H7 (cell line): Measurements from ENCODE around the gene SYT11. TPM values are rescaled to one million over a fixed set of nuclear protein-coding genes. Genes with fewer than 3 reads are reported as not detected.
"Not testable (repeated sequence)": the region's sequence is repeated elsewhere in the genome, so short reads cannot be mapped to it uniquely, and the experiment has no call there.

Experiments used
- DNase-seq: peaks from one replicate; pipeline ENCODE4 v3.0.0; 2012
- H3K27me3 ChIP-seq: 2 replicates; pipeline ENCODE4 v1.6.0; 2011; ENCODE audit warnings: mild to moderate bottlenecking, low read length; ENCODE audit not compliant: control insufficient read depth, insufficient read depth
- H3K36me3 ChIP-seq: replicated peaks from 2 replicates; pipeline ENCODE4 v1.5.1; 2011; ENCODE audit warnings: low read length; ENCODE audit not compliant: control insufficient read depth, insufficient read depth
- H3K4me3 ChIP-seq: 2 replicates; pipeline ENCODE4 v1.5.1; 2011; ENCODE audit warnings: low read depth, mild to moderate bottlenecking, control low read depth, low read length, moderate library complexity; ENCODE audit not compliant: insufficient read depth
- total RNA-seq: library from RNA; depleted of rRNA; stranded (reverse); fragments of >200 nt; shearing (Covaris generic); gene quantifications from 2 replicates; pipeline ENCODE4 v1.2.3, GENCODE V29; 2014; rRNA removed

SYT11 gene, protein sequence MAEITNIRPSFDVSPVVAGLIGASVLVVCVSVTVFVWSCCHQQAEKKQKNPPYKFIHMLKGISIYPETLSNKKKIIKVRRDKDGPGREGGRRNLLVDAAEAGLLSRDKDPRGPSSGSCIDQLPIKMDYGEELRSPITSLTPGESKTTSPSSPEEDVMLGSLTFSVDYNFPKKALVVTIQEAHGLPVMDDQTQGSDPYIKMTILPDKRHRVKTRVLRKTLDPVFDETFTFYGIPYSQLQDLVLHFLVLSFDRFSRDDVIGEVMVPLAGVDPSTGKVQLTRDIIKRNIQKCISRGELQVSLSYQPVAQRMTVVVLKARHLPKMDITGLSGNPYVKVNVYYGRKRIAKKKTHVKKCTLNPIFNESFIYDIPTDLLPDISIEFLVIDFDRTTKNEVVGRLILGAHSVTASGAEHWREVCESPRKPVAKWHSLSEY
- total RNA-seq: 9.6 and 11.0 TPM in 2 replicates

DNA sequence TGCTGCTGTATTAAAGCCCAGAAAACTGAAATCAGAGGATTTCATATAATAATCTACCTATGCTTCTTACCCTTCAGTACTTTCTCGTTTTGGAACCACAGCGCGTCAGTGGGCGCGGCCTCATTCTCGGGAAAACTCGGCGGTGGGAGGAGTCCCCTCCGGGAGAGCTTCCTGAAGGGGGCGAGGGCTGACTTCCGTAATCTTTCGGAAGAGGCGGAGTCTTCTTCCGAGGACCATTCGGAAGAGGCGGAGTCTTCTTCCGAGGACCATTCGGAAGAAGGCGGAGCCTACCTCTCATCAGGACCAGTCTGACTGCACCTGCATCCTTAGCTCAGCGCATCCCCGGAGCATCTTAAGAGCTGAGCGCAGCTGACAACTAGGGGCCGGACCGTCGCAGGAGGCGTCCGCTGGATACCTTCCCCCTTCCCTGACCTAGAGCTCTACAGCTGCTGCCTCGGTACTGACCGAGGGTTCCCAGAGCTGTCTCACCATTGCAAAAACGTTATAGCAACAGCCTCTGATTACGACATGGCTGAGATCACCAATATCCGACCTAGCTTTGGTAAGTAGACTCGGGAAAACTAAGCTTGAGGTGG, at the start of gene SYT11:
Gene SYT11 (plus strand): TSS at position 334 of the 596 bp plus-strand sequence. CDS start 195 bp downstream, at position 529.
- Histone ChIP-seq H3K4me3 (peak within 1 kb of the TSS; percentile 60), H3K27me3 (no peaks in the 10 kb centered on the region), H3K36me3 (peaks cover 3% of the 10 kb centered on the region; the same call in 1 of the 2 replicates)
- DNase-seq: peak; percentile 95

DNA sequence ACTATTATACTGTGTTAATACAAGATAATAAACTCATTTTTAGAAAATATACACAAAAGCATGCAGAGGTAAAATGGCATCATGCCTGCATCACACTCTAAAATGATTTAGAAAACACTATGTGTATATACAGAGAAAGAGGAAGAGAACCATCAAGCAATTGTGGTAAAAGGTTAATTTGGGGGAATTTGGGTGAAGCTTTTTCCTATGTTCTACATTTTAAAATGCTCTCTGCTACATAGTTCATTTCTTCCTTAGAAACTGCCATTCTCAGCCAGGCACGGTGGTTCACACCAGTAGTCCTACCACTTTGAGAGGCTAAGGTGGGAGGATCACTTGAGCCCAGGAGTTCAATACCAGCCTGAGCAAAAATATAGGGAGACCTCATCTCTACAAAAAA, 46.5 kb upstream of the SYT11 start:
- DNase-seq: no peak
- H3K4me3 ChIP-seq: no peak overlapping the region
- H3K27me3 ChIP-seq: no peaks in the 10 kb centered on the region
- peaks cover 4% of the 10 kb centered on the region for H3K36me3 ChIP-seq

DNA sequence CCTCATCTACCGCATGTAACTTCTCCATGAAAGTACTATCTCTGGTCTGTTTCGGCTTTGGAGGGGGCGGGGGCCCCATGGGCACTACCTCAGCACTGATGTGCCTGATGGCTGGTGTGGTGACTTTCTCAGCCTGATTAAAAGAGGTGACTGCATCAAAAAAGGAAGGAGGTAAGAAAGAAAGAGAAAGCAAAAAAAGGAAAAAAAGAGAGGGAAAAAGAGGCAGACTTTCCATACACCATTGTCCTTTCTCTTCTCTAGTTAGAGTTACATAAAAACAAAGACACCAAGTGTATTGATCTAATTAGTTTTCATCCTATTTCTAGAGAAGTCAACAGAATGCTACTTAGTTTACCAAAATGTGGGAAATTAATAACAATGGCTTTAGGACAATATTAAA, 45.7 kb upstream of the SYT11 start:
- Histone ChIP-seq H3K27me3 (no peaks in the 10 kb centered on the region), H3K36me3 (peaks cover 4% of the 10 kb centered on the region), H3K4me3 (no peak overlapping the region)
- no peak for DNase-seq

DNA sequence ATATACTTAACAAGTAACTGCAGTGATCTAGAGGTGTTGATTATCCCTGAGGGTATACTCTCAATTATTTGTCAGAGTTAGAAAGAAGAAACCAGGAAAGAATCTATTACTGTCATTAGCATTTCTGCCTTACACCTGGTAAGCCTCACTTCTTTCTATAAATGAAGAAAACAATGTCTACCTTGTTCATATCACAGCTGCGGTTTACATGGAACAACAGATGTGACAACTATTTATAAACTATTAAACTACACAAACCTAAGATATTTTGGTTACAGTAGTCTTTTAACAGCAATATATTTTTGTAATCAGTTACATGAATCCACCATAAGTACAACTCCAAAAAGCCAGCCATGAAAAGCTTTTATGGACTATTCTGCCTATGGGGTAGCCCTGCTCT, 43.0 kb upstream of the SYT11 start:
- H3K27me3 ChIP-seq: no peaks in the 10 kb centered on the region
- no peak overlapping the region for H3K4me3 ChIP-seq
- DNase-seq: no peak
- peaks cover 8% of the 10 kb centered on the region for H3K36me3 ChIP-seq

DNA sequence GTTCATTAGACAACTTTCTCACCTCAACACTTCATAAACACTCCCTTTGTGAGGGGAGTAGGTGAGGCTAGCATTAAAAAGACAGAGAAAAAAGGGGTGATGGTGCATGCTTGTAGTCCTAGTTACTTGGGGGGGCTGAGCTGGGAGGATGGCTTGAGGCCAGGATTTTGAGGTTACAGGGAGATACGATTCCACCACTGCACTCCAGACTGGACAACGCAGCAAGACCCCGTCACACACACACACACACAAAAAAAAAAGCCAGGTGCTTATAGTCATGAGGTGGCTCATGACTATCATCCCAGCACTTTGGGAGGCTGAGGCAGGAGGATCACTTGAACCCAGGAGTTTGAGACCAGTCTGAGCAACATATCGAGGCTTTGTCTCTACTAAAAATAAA, 31.9 kb upstream of the SYT11 start:
- no peaks in the 10 kb centered on the region; the same call in none of the 2 replicates for H3K36me3 ChIP-seq
- H3K27me3 ChIP-seq: no peaks in the 10 kb centered on the region
- no peak for DNase-seq
- no peak overlapping the region for H3K4me3 ChIP-seq

DNA sequence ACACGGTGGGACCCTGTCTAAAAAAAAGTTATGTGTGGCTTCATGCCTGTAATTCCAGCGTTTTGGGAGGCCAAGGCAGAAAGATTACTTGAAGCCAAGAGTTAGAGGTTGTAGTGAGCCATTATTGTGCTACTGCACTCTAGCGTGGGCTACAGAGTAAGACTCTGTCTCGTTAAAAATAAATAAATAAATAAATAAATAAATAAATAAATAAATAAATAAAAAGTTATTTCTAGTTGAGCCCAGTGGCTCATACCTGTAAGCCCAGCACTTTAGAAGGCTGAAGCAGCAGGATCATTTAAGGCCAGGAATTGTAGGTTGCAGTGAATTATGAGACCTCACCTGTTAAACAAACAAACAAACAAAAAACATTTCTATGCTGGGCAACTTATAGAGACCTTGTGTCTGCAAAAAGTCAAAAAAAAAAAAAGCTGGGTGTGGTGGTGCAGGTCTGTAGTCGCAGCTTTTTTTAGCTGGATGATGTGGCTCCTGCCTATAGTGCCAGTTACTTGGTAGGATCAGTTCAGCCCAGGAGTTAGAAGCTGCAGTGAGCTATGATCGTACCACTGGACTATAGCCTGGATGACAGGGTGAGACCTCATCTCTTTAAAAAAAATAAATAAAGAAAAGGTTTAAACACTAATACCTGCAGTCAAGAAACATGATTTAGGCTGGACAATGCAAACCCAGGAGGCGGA, 27.9 kb upstream of the SYT11 start:
- no peak overlapping the region for H3K4me3 ChIP-seq
- H3K27me3 ChIP-seq: no peaks in the 10 kb centered on the region
- DNase-seq: no peak
- no peaks in the 10 kb centered on the region; the same call in 1 of the 2 replicates for H3K36me3 ChIP-seq

DNA sequence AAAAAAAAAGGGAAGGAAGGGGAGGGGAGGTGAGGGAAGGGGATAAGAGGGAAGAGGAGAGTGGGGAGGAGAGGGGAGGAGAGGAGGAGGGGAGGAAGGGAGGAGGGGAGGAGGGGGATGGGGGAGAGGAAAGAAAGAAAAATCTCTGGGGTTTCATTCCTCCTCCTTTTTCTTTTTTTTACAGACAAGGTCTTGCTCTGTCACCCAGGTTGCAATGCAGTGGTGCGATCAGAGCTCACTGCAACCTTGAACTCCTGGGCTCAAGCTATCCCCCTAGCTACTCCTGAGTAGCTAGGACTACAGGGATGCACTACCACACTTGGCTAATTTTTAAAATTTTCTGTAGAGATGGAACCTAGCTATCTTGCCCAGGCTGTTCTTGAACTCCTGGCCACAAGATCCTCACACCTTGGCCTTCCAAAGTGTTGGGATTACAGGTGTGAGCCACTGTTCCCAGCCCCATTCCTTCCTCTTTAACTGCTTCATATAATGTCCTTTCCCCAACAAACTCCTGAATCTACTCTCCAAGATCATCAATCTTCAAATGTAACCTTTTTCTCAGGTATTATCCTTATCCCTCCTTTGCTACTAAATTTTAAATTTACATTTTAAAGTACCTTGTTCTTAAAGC, 25.6 kb upstream of the SYT11 start:
- Histone ChIP-seq H3K4me3 (no peak overlapping the region), H3K27me3 (no peaks in the 10 kb centered on the region), H3K36me3 (no peaks in the 10 kb centered on the region)
- DNase-seq: no peak

DNA sequence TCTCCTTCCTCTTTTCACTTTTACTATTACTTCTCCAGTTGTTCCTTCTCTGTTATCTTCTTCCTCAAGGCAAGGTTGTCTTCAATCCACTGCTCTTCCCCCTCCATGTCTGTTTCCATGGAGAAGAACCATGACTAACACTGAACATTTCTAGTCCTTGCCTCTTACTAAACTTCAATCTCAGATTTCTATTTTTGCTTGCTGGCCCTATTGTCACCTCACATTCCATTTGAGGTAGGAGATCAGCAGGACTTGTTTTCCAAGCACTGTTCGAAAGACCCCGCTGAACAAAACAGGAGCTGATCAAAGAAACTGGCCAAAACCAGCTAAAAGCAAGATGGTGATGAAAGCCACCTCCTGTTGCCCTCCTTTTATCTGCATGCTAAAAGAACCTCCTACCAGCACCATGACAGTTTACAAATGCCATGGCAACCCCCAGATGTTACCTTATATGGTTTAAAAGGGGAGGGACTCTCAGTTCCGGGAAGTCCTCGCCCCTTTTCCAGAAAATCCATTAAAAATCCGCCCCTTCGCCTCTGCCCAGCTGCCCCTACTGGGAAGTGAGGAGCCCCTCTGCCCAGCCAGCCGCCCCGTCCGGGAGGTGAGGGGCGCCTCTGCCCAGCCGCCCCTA, 25.0 kb upstream of the SYT11 start:
- Histone ChIP-seq H3K27me3 (no peaks in the 10 kb centered on the region), H3K36me3 (no peaks in the 10 kb centered on the region), H3K4me3 (no peak overlapping the region)
- peak; percentile 59 for DNase-seq

DNA sequence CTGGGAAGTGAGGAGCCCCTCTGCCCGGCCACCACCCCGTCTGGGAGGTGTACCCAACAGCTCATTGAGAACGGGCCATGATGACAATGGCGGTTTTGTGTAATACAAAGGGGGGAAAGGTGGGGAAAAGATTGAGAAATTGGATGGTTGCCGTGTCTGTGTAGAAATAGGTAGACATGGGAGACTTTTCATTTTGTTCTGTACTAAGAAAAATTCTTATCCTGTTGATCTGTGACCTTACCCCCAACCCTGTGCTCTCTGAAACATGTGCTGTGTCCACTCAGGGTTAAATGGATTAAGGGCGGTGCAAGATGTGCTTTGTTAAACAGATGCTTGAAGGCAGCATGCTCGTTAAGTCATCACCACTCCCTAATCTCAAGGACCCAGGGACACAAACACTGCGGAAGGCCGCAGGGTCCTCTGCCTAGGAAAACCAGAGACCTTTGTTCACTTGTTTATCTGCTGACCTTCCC, 24.4 kb upstream of the SYT11 start:
- DNase-seq, H3K27me3 ChIP-seq, H3K4me3 ChIP-seq, H3K36me3 ChIP-seq: not testable (repeated sequence)

DNA sequence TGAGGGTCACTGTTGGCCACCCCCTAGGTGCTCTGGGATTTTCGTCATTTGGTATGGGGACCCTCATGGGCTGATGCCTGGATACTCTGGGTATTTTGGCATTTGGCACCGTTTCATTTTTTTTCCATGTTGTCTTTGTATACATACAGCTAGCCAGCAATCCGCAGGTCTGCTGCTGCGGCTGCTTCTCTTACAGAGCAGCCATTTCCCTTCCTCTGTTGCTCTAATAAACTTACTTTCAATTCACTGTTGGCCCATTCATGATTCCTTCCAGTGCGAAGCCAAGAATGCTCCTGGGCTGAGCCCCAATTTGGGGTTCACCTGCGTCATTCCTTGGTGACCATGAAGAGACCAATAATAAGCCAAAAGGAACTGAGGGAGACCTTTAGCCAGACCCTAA, 23.8 kb upstream of the SYT11 start:
- Histone ChIP-seq H3K36me3 (no peaks in the 10 kb centered on the region), H3K27me3 (no peaks in the 10 kb centered on the region), H3K4me3 (no peak overlapping the region)
- no peak for DNase-seq

DNA sequence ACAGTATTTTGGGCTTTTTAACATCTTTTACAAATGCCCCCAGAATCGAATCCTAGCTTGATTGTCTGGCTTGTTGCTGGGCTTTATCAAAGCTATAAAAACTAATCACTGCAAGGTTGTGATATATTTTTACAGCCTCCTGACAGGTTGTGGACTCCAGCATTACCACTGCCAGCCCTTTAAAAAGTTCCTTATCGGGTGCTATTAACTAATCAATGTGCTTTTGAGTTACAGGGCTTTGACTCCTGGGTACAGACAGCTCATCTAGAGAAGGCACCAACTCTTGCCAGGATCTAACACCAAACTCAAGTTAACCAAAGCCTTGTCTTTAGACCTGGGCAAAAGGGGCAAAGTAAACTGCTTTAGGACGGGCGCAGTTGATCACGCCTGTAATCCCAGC, 19.0 kb upstream of the SYT11 start:
- no peak overlapping the region for H3K4me3 ChIP-seq
- H3K27me3 ChIP-seq: no peaks in the 10 kb centered on the region
- peaks cover 1% of the 10 kb centered on the region for H3K36me3 ChIP-seq
- DNase-seq: no peak

DNA sequence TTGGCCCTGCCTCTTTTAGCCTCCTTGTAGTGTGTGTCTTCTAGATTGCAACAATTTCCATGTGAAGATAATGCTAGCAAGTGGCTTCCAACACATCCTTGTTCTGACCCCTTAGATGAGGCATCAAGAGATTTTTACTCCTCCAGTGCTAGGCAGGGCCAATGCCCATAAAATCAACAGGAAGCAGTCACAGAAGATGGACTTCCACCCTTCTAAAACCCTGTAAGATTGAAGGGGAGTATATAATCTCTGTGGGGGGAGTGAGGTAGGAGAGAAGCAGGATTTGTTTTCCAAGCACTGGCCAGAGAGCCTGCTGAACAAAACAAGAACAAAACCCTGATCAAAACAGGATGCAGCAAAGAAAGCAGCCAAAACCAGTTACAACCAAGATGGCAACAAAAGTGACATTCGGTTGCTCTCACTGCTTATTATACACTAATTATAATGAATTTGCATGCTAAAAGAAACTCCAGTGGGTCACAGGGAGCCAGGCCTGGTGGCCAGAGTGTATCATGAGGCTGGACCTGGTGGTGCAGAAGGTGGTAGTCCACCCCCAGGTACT, 14.4 kb upstream of the SYT11 start:
- DNase-seq: no peak
- no peaks in the 10 kb centered on the region for H3K27me3 ChIP-seq
- peaks cover 3% of the 10 kb centered on the region for H3K36me3 ChIP-seq
- H3K4me3 ChIP-seq: no peak overlapping the region

DNA sequence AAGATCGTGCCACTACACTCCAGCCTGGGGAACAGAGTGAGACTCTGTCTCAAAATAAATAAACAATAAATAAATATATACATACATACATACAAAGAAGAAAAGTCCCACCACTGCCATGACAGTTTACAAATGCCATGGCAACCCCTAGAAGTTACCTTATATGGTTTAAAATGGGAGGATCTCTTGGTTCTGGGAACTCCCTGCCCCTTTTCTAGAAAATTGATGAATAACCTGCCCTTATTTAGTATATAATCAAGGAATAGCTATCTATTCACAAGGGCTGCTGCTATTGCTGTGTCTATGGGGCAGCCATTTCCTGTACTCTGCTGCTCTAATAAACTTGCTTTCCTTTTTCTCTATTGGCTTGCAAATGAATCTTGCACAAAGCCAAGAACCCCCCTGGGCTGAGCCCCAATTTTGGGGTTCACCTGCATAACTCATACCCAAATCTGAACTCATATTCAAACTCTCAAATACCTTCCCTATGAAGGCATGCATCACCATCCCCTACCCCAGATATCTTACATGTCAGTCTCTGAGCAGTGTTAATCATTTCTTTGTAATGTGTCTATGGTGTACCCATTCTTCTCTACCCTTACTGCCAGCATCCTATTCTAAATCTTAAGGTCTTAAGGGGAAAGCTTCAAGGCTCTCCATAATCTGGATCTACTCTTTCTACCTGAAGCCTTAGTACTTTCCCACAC, 11.4 kb upstream of the SYT11 start:
- H3K27me3 ChIP-seq: no peaks in the 10 kb centered on the region
- H3K36me3 ChIP-seq: peaks cover 8% of the 10 kb centered on the region
- H3K4me3 ChIP-seq: no peak overlapping the region
- DNase-seq: no peak
